Keratinocyte (primary cell): ENCODE results near the gene ANXA1. TPM values are rescaled to one million over a fixed set of nuclear protein-coding genes. Genes with fewer than 3 reads are reported as not detected.
A peak's percentile ranks its signal among the peaks of the same experiment; 100 is the strongest.

Source experiments
- DNase-seq: peaks from one replicate; pipeline ENCODE4 v3.0.0-alpha.2; 2011; ENCODE audit warnings: low read depth, missing footprints, low spot score
- FAIRE-seq: peaks from 2 replicates; lab custom pipeline; 2011; peaks lifted over from hg19 to GRCh38; lab: Jason Lieb, UNC
- H2AFZ ChIP-seq: 2 replicates; pipeline ENCODE4 v1.6.0; 2012; ENCODE audit warnings: low read length, control low read depth, inconsistent platforms; ENCODE audit not compliant: control insufficient read depth
- H3K27ac ChIP-seq: 2 replicates; pipeline ENCODE4 v1.5.1; 2011; ENCODE audit warnings: low read length; ENCODE audit not compliant: control insufficient read depth, insufficient read depth
- H3K27me3 ChIP-seq: 3 replicates; pipeline ENCODE4 v1.6.0; 2011; ENCODE audit warnings: low read length; ENCODE audit not compliant: control insufficient read depth, insufficient read depth; ENCODE audit errors: extremely low read depth
- H3K36me3 ChIP-seq, 2 experiments: 2 replicates in 1 of 2; 3 replicates in 1 of 2; pipeline ENCODE4 v1.5.1; 2011; ENCODE audit warnings: low read length in 2 of 2, mild to moderate bottlenecking in 1 of 2; ENCODE audit not compliant: control insufficient read depth in 2 of 2, insufficient read depth in 2 of 2; ENCODE audit errors: extremely low read depth in 1 of 2
- H3K4me1 ChIP-seq: 3 replicates; pipeline ENCODE4 v1.5.1; 2011; ENCODE audit warnings: low read length; ENCODE audit not compliant: control insufficient read depth, insufficient read depth; ENCODE audit errors: extremely low read depth
- H3K4me2 ChIP-seq: 3 replicates; pipeline ENCODE4 v1.6.0; 2011; ENCODE audit warnings: low read depth, low read length; ENCODE audit not compliant: control insufficient read depth, insufficient read depth; ENCODE audit errors: extremely low read depth
- H3K4me3 ChIP-seq, 3 experiments: fragments of 200-600 bp in 1 of 3; sonication (generic) in 1 of 3; 2 replicates in 2 of 3; 3 replicates in 1 of 3; pipeline ENCODE4 v1.5.1; 2011 to 2016; ENCODE audit warnings: low read length in 3 of 3, mild to moderate bottlenecking in 3 of 3, control low read depth in 2 of 3, inconsistent platforms in 1 of 3, low read depth in 1 of 3, mixed read lengths in 1 of 3, mixed run types in 1 of 3, moderate library complexity in 1 of 3; ENCODE audit not compliant: control insufficient read depth in 2 of 3, insufficient read depth in 2 of 3; ENCODE audit errors: extremely low read depth in 1 of 3
- H3K79me2 ChIP-seq: 2 replicates; pipeline ENCODE4 v1.6.0; 2012; ENCODE audit warnings: low read length; ENCODE audit not compliant: control insufficient read depth, insufficient read depth
- H3K9ac ChIP-seq: 3 replicates; pipeline ENCODE4 v1.6.0; 2011; ENCODE audit warnings: low read length; ENCODE audit not compliant: control insufficient read depth, insufficient read depth; ENCODE audit errors: extremely low read depth
- H3K9me1 ChIP-seq: 3 replicates; pipeline ENCODE4 v1.6.0; 2011; ENCODE audit warnings: low read length; ENCODE audit not compliant: control insufficient read depth, insufficient read depth; ENCODE audit errors: extremely low read depth
- H3K9me3 ChIP-seq: 2 replicates; pipeline ENCODE4 v1.5.1; 2012; ENCODE audit warnings: low read depth, low read length; ENCODE audit not compliant: control insufficient read depth
- H4K20me1 ChIP-seq: 3 replicates; pipeline ENCODE4 v1.6.0; 2011; ENCODE audit warnings: low read length; ENCODE audit not compliant: control insufficient read depth, insufficient read depth; ENCODE audit errors: extremely low read depth
- CTCF ChIP-seq, 3 experiments: IDR thresholded peaks in 1 of 3; conservative IDR thresholded peaks in 1 of 3; optimal IDR thresholded peaks in 1 of 3; 2 replicates in 2 of 3; 3 replicates in 1 of 3; pipeline versions ENCODE3 to v1.5.1; 2011; ENCODE audit warnings: low read length in 3 of 3, mild to moderate bottlenecking in 3 of 3, moderate library complexity in 2 of 3, control low read depth in 1 of 3, inconsistent platforms in 1 of 3; ENCODE audit not compliant: insufficient read depth in 2 of 3; ENCODE audit errors: extremely low read depth in 1 of 3
- EZH2 ChIP-seq: IDR thresholded peaks from one replicate; pipeline ENCODE4 v1.6.1; 2012; ENCODE audit warnings: inconsistent platforms, mild to moderate bottlenecking, low read length, moderate library complexity
- dilution Hi-C: fragments of 300-500 bp; cut with MboI; formaldehyde crosslinking; loops from one replicate; pipeline ENCODE4 v1.7.0; 2020; ENCODE audit warnings: low sequenced_read_pairs; ENCODE audit not compliant: extremely low pct_ligation_motif_present
- polyA plus RNA-seq, 5 experiments: library from polyadenylated mRNA; depleted of rRNA in 3 of 5; stranded (reverse) in 3 of 5; stranded (forward) in 1 of 5; unstranded in 1 of 5; fragments of >200 nt; gene quantifications; 1 replicate in 1 of 5; 2 replicates in 3 of 5; 3 replicates in 1 of 5; pipeline versions ENCODE4 v1.2.1 to v1.2.3, GENCODE V29; 2011 to 2012; ENCODE audit warnings: missing spikeins in 2 of 5, low read depth in 1 of 5, low replicate concordance in 1 of 5

Gene ANXA1
- polyA plus RNA-seq, 1 donor (not counting 4 experiments of a cell fraction or from before 2014, with no cell fraction given): 1,449 TPM

GRCh38 chr9:73132034-73132776 is 19.5 kb upstream of the ANXA1 start:
- peaks cover 50% of the 10 kb centered on the region for H3K4me1 ChIP-seq
- TF ChIP-seq EZH2: no peak
- no peak for TF ChIP-seq CTCF (optimal IDR thresholded peaks at IDR 0.05 in 1 of 3, IDR thresholded peaks at IDR 0.05 in 1 of 3, conservative IDR thresholded peaks at IDR 0.05 in 1 of 3; ENCODE audit: extremely low read depth in 1 of 3, insufficient read depth in 2 of 3, low read length in 3 of 3)
- no peaks in the 10 kb centered on the region for H4K20me1 ChIP-seq
- H3K4me3 ChIP-seq: peak overlapping the region; percentile 2 to 63 (median 50)
- H3K79me2 ChIP-seq: no peaks in the 10 kb centered on the region
- H3K36me3 ChIP-seq: no peaks in the 10 kb centered on the region
- no peaks in the 10 kb centered on the region for H3K27me3 ChIP-seq
- DNase-seq: no peak
- H3K9ac ChIP-seq: peak overlapping the region; percentile 75
- peak overlapping the region; percentile 88 for H3K4me2 ChIP-seq
- no peaks in the 10 kb centered on the region for H3K9me3 ChIP-seq
- dilution Hi-C loops: no loop called here
- peak overlapping the region; percentile 94 for H3K27ac ChIP-seq
- H3K9me1 ChIP-seq: no peaks in the 10 kb centered on the region
- H2AFZ ChIP-seq: peak overlapping the region; percentile 34
- FAIRE-seq: peak; percentile 84

- Histone ChIP-seq H3K36me3 (no peaks in the 10 kb centered on the region), H3K9me1 (no peaks in the 10 kb centered on the region), H3K27me3 (no peaks in the 10 kb centered on the region), H2AFZ (no peak overlapping the region), H3K4me1 (peaks cover 55% of the 10 kb centered on the region), H3K79me2 (no peaks in the 10 kb centered on the region), H4K20me1 (no peaks in the 10 kb centered on the region), H3K9ac (peak overlapping the region; percentile 75), H3K9me3 (no peaks in the 10 kb centered on the region), H3K27ac (peak overlapping the region; percentile 94), H3K4me3 (no peak overlapping the region), H3K4me2 (peak overlapping the region; percentile 88)
- dilution Hi-C loops: no loop called here
- FAIRE-seq (no peak), DNase-seq (no peak)
- no peak for TF ChIP-seq CTCF (optimal IDR thresholded peaks at IDR 0.05 in 1 of 3, IDR thresholded peaks at IDR 0.05 in 1 of 3, conservative IDR thresholded peaks at IDR 0.05 in 1 of 3; ENCODE audit: extremely low read depth in 1 of 3, insufficient read depth in 2 of 3, low read length in 3 of 3)
Observed at GRCh38 chr9:73133022-73133651, 18.5 kb upstream of the ANXA1 start.
